Loucy (cell line): ENCODE results near the gene ARHGAP32.

Source experiments
- CTCF ChIP-seq: fragments of 200-600 bp; sonication (generic); conservative IDR thresholded peaks from 2 replicates; pipeline ENCODE4 v1.5.1; 2014; ENCODE audit warnings: mild to moderate bottlenecking, antibody characterized with exemption, low read length
- EZH2phosphoT487 ChIP-seq: fragments of 200-600 bp; IDR thresholded peaks from 2 replicates; pipeline ENCODE4 v1.6.1; 2018; ENCODE audit warnings: antibody characterized with exemption, mild to moderate bottlenecking, moderate library complexity, borderline replicate concordance

- TF ChIP-seq CTCF (no peak), EZH2phosphoT487 (no peak)
Measured at GRCh38 chr11:128941110-128941509, 251.0 kb downstream of the ARHGAP32 start.
